NCI-H1694 treated with DMSO at 0.1 percent for 48 hours (cell line): ENCODE results near the gene MARCKSL1.
"Not testable (repeated sequence)": the region's sequence is repeated elsewhere in the genome, so short reads cannot be mapped to it uniquely, and the experiment has no call there.

Experiments used
- DNase-seq: peaks from one replicate; lab custom pipeline; 2025; lab: John Stamatoyannopoulos, UW

The MARCKSL1 gene

GRCh38 chr1:32335790-32336590 is at the start of gene MARCKSL1:
TSS of gene MARCKSL1 (minus strand) at chr1:32336233. CDS start at chr1:32336033, 200 bp downstream.
- peak; percentile 18 for DNase-seq

- DNase-seq, result no peak
Measured at GRCh38 chr1:32380057-32380456, 44.0 kb upstream of the MARCKSL1 start.

GRCh38 chr1:32377541-32378220 is 41.6 kb upstream of the MARCKSL1 start:
- no peak for DNase-seq

- no peak for DNase-seq
Measured at GRCh38 chr1:32376199-32376598, 40.2 kb upstream of the MARCKSL1 start.

GRCh38 chr1:32373996-32374592 is 38.1 kb upstream of the MARCKSL1 start:
- DNase-seq, result no peak

- no peak for DNase-seq
Measured at GRCh38 chr1:32372149-32372756, 36.2 kb upstream of the MARCKSL1 start.

- no peak for DNase-seq
Measured at GRCh38 chr1:32367912-32368635, 32.0 kb upstream of the MARCKSL1 start.

GRCh38 chr1:32365445-32365844 is 29.4 kb upstream of the MARCKSL1 start:
- DNase-seq, result no peak

GRCh38 chr1:32364836-32365235 is 28.8 kb upstream of the MARCKSL1 start:
- DNase-seq, result no peak

- DNase-seq, result no peak
Measured at GRCh38 chr1:32363713-32364112, 27.7 kb upstream of the MARCKSL1 start.

- DNase-seq, result no peak
Measured at GRCh38 chr1:32362474-32363313, 26.7 kb upstream of the MARCKSL1 start, which contains the start of the genes FAM229A and TSSK3. TSS of gene FAM229A (minus strand) at chr1:32362485. CDS start at chr1:32362091, 394 bp downstream. TSS of gene TSSK3 (plus strand) at chr1:32362539. CDS start at chr1:32362702, 163 bp downstream.

- DNase-seq, result no peak
Measured at GRCh38 chr1:32361674-32362473, 25.8 kb upstream of the MARCKSL1 start.

GRCh38 chr1:32361308-32361673 is 25.3 kb upstream of the MARCKSL1 start:
- no peak for DNase-seq

- DNase-seq, result no peak
Measured at GRCh38 chr1:32358435-32358834, 22.4 kb upstream of the MARCKSL1 start.

GRCh38 chr1:32357614-32358013 is 21.6 kb upstream of the MARCKSL1 start:
- DNase-seq, result no peak

GRCh38 chr1:32356478-32356877 is 20.4 kb upstream of the MARCKSL1 start:
- DNase-seq, result no peak

GRCh38 chr1:32355778-32356177 is 19.7 kb upstream of the MARCKSL1 start:
- DNase-seq, result not testable (repeated sequence)

- DNase-seq, result no peak
Measured at GRCh38 chr1:32353886-32354570, 18.0 kb upstream of the MARCKSL1 start.

GRCh38 chr1:32353431-32353830 is 17.4 kb upstream of the MARCKSL1 start:
- DNase-seq, result no peak
